ENCODE data around the gene KRT13.

DNA sequence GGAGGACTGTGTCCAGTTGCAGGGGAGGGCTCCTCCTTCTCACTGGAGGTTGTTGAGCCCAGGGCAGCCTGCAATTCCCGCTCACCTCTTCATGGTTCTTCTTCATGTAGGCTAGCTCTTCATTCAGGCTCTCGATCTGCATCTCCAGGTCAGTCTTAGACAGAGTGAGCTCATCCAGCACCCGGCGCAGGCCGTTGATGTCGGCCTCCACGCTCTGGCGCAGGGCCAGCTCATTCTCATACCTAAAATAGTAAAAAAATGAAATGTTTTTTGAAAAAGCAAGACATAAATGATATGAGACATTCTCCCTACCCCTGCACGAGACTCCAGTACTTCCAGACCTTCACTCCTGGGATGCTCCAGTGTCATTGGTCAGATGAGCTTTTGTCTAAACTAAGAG lies 2.2 kb downstream of the KRT13 start:
- TF ChIP-seq, protein P1, sequence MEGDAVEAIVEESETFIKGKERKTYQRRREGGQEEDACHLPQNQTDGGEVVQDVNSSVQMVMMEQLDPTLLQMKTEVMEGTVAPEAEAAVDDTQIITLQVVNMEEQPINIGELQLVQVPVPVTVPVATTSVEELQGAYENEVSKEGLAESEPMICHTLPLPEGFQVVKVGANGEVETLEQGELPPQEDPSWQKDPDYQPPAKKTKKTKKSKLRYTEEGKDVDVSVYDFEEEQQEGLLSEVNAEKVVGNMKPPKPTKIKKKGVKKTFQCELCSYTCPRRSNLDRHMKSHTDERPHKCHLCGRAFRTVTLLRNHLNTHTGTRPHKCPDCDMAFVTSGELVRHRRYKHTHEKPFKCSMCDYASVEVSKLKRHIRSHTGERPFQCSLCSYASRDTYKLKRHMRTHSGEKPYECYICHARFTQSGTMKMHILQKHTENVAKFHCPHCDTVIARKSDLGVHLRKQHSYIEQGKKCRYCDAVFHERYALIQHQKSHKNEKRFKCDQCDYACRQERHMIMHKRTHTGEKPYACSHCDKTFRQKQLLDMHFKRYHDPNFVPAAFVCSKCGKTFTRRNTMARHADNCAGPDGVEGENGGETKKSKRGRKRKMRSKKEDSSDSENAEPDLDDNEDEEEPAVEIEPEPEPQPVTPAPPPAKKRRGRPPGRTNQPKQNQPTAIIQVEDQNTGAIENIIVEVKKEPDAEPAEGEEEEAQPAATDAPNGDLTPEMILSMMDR (conservative IDR thresholded peaks at IDR 0.05), result no peak
- TF ChIP-seq ZFX (IDR thresholded peaks at IDR 0.05), result no peak
